ENCODE data around the gene SUFU. TPM values are rescaled to one million over a fixed set of nuclear protein-coding genes. Genes with fewer than 3 reads are reported as not detected.

The SUFU gene
- total and polyA plus RNA-seq, 4 donors, result 1.8 to 3.8 (median 2.9) TPM

- DNase-seq (ENCODE audit: low spot score), result no peak
- no peaks in the 10 kb centered on the region for H3K9me3 ChIP-seq (ENCODE audit: control insufficient read depth in 4 of 4, low read length in 3 of 4)
- no peak overlapping the region for H3K27ac ChIP-seq (ENCODE audit: low read depth in 1 of 2, low read length in 2 of 2)
- peaks cover 0 to 12% (median 7%) of the 10 kb centered on the region in 4 donors for H3K36me3 ChIP-seq (ENCODE audit: control insufficient read depth in 4 of 4, insufficient read depth in 3 of 4, low read depth in 1 of 4, low read length in 3 of 4)
- no peaks in the 10 kb centered on the region for H3K27me3 ChIP-seq (ENCODE audit: control insufficient read depth in 4 of 4, insufficient read depth in 4 of 4, low read length in 3 of 4)
- no peak overlapping the region for H3K9ac ChIP-seq (ENCODE audit: low read depth in 1 of 2, low read length in 2 of 2)
- no peak for TF ChIP-seq HNF4G (IDR thresholded peaks at IDR 0.05)
- TF ChIP-seq SP1 (IDR thresholded peaks at IDR 0.05), result no peak
- no peak for TF ChIP-seq HNF4A (conservative IDR thresholded peaks at IDR 0.05)
- no peak overlapping the region for H3K4me3 ChIP-seq (ENCODE audit: low read depth in 1 of 3, low read length in 3 of 3)
- peaks cover 6 to 32% (median 26%) of the 10 kb centered on the region in 4 donors for H3K4me1 ChIP-seq (ENCODE audit: control insufficient read depth in 4 of 4, insufficient read depth in 4 of 4, low read length in 3 of 4)
- WGBS, result 85% methylated on average over 10 of the region's 10 CpGs
These were observed 1.8 kb downstream of the SUFU start for GRCh38 chr10:102505462-102506115.

DNA sequence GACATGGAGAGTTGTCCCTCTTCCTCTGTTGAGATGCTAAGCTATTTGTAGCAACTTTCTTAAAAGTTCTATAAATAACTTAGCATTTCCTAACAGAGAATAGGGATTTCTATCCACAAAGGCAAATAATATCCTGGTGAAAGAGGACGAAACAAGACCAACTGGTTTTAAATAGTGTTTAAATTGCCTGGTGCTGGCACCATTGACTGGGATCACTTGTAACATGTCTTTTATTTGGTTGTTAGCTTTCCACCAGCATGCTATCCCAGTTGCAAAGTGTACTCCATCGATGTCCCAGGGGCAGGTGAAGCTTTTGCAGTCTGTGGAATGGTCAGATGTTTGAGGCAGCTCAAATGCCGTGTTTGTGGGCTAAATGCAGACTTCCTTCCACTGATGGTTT, 3.7 kb downstream of the SUFU start:
- Histone ChIP-seq H3K27me3 (ENCODE audit: control insufficient read depth in 4 of 4, insufficient read depth in 4 of 4, low read length in 3 of 4) (no peaks in the 10 kb centered on the region), H3K4me1 (ENCODE audit: control insufficient read depth in 4 of 4, insufficient read depth in 4 of 4, low read length in 3 of 4) (peaks cover 4 to 31% (median 28%) of the 10 kb centered on the region in 4 donors), H3K27ac (ENCODE audit: low read depth in 1 of 2, low read length in 2 of 2) (no peak overlapping the region), H3K36me3 (ENCODE audit: control insufficient read depth in 4 of 4, insufficient read depth in 3 of 4, low read depth in 1 of 4, low read length in 3 of 4) (peaks cover 0 to 12% (median 7%) of the 10 kb centered on the region in 4 donors), H3K4me3 (ENCODE audit: low read depth in 1 of 3, low read length in 3 of 3) (no peak overlapping the region), H3K9me3 (ENCODE audit: control insufficient read depth in 4 of 4, low read length in 3 of 4) (no peaks in the 10 kb centered on the region), H3K9ac (ENCODE audit: low read depth in 1 of 2, low read length in 2 of 2) (no peak overlapping the region)
- no peak for DNase-seq (ENCODE audit: low spot score)
- WGBS, result 82% methylated on average over 3 of the region's 3 CpGs
- TF ChIP-seq, protein P1, sequence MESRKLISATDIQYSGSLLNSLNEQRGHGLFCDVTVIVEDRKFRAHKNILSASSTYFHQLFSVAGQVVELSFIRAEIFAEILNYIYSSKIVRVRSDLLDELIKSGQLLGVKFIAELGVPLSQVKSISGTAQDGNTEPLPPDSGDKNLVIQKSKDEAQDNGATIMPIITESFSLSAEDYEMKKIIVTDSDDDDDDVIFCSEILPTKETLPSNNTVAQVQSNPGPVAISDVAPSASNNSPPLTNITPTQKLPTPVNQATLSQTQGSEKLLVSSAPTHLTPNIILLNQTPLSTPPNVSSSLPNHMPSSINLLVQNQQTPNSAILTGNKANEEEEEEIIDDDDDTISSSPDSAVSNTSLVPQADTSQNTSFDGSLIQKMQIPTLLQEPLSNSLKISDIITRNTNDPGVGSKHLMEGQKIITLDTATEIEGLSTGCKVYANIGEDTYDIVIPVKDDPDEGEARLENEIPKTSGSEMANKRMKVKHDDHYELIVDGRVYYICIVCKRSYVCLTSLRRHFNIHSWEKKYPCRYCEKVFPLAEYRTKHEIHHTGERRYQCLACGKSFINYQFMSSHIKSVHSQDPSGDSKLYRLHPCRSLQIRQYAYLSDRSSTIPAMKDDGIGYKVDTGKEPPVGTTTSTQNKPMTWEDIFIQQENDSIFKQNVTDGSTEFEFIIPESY (IDR thresholded peaks at IDR 0.05), result no peak
- TF ChIP-seq FOXA2 (IDR thresholded peaks at IDR 0.05) (no peak), YY1 (IDR thresholded peaks at IDR 0.05) (no peak), FOXA1 (IDR thresholded peaks at IDR 0.05) (no peak), GABPA (IDR thresholded peaks at IDR 0.05 in 1 of 2, conservative IDR thresholded peaks at IDR 0.05 in 1 of 2) (no peak), HNF4G (IDR thresholded peaks at IDR 0.05) (no peak), NR2F2 (IDR thresholded peaks at IDR 0.05) (no peak), RAD21 (IDR thresholded peaks at IDR 0.05) (no peak), RXRA (IDR thresholded peaks at IDR 0.05) (no peak), EGR1 (IDR thresholded peaks at IDR 0.05; ENCODE audit: low read depth in 2 of 2) (no peak), TAF1 (conservative IDR thresholded peaks at IDR 0.05) (no peak), ATF3 (IDR thresholded peaks at IDR 0.05) (no peak), SP1 (IDR thresholded peaks at IDR 0.05) (no peak), HNF4A (conservative IDR thresholded peaks at IDR 0.05) (no peak), JUND (IDR thresholded peaks at IDR 0.05) (no peak)
- TF ChIP-seq, protein P2, sequence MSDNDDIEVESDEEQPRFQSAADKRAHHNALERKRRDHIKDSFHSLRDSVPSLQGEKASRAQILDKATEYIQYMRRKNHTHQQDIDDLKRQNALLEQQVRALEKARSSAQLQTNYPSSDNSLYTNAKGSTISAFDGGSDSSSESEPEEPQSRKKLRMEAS (IDR thresholded peaks at IDR 0.05), result no peak
- TF ChIP-seq, protein P3, sequence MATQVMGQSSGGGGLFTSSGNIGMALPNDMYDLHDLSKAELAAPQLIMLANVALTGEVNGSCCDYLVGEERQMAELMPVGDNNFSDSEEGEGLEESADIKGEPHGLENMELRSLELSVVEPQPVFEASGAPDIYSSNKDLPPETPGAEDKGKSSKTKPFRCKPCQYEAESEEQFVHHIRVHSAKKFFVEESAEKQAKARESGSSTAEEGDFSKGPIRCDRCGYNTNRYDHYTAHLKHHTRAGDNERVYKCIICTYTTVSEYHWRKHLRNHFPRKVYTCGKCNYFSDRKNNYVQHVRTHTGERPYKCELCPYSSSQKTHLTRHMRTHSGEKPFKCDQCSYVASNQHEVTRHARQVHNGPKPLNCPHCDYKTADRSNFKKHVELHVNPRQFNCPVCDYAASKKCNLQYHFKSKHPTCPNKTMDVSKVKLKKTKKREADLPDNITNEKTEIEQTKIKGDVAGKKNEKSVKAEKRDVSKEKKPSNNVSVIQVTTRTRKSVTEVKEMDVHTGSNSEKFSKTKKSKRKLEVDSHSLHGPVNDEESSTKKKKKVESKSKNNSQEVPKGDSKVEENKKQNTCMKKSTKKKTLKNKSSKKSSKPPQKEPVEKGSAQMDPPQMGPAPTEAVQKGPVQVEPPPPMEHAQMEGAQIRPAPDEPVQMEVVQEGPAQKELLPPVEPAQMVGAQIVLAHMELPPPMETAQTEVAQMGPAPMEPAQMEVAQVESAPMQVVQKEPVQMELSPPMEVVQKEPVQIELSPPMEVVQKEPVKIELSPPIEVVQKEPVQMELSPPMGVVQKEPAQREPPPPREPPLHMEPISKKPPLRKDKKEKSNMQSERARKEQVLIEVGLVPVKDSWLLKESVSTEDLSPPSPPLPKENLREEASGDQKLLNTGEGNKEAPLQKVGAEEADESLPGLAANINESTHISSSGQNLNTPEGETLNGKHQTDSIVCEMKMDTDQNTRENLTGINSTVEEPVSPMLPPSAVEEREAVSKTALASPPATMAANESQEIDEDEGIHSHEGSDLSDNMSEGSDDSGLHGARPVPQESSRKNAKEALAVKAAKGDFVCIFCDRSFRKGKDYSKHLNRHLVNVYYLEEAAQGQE (IDR thresholded peaks at IDR 0.05), result no peak
- TF ChIP-seq, protein P4, sequence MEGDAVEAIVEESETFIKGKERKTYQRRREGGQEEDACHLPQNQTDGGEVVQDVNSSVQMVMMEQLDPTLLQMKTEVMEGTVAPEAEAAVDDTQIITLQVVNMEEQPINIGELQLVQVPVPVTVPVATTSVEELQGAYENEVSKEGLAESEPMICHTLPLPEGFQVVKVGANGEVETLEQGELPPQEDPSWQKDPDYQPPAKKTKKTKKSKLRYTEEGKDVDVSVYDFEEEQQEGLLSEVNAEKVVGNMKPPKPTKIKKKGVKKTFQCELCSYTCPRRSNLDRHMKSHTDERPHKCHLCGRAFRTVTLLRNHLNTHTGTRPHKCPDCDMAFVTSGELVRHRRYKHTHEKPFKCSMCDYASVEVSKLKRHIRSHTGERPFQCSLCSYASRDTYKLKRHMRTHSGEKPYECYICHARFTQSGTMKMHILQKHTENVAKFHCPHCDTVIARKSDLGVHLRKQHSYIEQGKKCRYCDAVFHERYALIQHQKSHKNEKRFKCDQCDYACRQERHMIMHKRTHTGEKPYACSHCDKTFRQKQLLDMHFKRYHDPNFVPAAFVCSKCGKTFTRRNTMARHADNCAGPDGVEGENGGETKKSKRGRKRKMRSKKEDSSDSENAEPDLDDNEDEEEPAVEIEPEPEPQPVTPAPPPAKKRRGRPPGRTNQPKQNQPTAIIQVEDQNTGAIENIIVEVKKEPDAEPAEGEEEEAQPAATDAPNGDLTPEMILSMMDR (IDR thresholded peaks at IDR 0.05; ENCODE audit: low read depth, low read length, missing input control), result no peak
